Measurements from ENCODE around the gene CETN2.

DNA sequence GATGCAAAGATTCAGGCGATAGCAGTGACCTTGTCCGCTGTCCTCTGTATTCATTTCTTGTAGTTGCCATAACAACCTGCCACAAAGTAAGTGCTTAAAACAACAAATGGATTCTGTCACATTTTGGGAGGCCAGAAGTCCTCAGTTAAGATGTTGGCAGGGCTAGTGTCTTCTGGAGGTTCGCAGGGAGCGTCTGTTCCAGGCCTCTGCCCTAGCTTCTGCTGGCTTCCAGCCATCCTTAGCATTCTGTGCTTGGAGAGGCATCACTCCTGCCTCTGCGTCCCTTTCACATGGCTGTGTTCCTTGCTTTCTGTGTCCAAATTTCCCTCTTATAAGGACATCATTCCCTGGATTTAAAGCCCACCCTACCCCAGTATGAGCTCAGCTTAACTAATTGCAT is 35.8 kb upstream of the CETN2 start:
- TF ChIP-seq, protein P1, sequence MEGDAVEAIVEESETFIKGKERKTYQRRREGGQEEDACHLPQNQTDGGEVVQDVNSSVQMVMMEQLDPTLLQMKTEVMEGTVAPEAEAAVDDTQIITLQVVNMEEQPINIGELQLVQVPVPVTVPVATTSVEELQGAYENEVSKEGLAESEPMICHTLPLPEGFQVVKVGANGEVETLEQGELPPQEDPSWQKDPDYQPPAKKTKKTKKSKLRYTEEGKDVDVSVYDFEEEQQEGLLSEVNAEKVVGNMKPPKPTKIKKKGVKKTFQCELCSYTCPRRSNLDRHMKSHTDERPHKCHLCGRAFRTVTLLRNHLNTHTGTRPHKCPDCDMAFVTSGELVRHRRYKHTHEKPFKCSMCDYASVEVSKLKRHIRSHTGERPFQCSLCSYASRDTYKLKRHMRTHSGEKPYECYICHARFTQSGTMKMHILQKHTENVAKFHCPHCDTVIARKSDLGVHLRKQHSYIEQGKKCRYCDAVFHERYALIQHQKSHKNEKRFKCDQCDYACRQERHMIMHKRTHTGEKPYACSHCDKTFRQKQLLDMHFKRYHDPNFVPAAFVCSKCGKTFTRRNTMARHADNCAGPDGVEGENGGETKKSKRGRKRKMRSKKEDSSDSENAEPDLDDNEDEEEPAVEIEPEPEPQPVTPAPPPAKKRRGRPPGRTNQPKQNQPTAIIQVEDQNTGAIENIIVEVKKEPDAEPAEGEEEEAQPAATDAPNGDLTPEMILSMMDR (IDR thresholded peaks at IDR 0.05; ENCODE audit: low read depth, low read length, poor library complexity, severe bottlenecking): no peak
- no peak for TF ChIP-seq EZH2phosphoT487 (IDR thresholded peaks at IDR 0.05; ENCODE audit: borderline replicate concordance, low read length)

Measured in DOHH2 (cell line).